ENCODE data around the gene OR5AS1.
"Not testable (repeated sequence)": the region's sequence is repeated elsewhere in the genome, so short reads cannot be mapped to it uniquely, and the experiment has no call there.

The OR5AS1 gene

GRCh38 chr11:56027354-56027753 lies at the start of gene OR5AS1:
Gene OR5AS1, plus strand, starts transcription at chr11:56027654. Its CDS starts 2,765 bp downstream, at chr11:56030419.
- DNase-seq = no peak

GRCh38 chr11:55994525-55994924 lies 32.9 kb upstream of the OR5AS1 start, which contains the start of gene OR5F1:
Gene OR5F1, minus strand, starts transcription at chr11:55994625. Its CDS starts 0 bp downstream, at chr11:55994625.
- DNase-seq = no peak

- DNase-seq = no peak
Observed at GRCh38 chr11:56010716-56011115, 16.7 kb upstream of the OR5AS1 start.

GRCh38 chr11:56013805-56014204 lies 13.6 kb upstream of the OR5AS1 start:
- no peak for DNase-seq

GRCh38 chr11:56045538-56045937 lies 18.1 kb downstream of the OR5AS1 start:
- DNase-seq = no peak

- no peak for DNase-seq
Observed at GRCh38 chr11:56048480-56048879, 21.0 kb downstream of the OR5AS1 start.

- no peak for DNase-seq
Observed at GRCh38 chr11:56049487-56049886, 22.0 kb downstream of the OR5AS1 start.

- not testable (repeated sequence) for DNase-seq
Observed at GRCh38 chr11:56056366-56056765, 28.9 kb downstream of the OR5AS1 start.

- DNase-seq = not testable (repeated sequence)
Observed at GRCh38 chr11:56057661-56058237, 30.3 kb downstream of the OR5AS1 start.

- DNase-seq = not testable (repeated sequence)
Observed at GRCh38 chr11:56058260-56058780, 30.9 kb downstream of the OR5AS1 start.

GRCh38 chr11:56066980-56067379 lies 39.5 kb downstream of the OR5AS1 start:
- no peak for DNase-seq
